Posterior vena cava (tissue), 2 donors: ENCODE results near the gene FRAT1. TPM values are rescaled to one million over a fixed set of nuclear protein-coding genes. Genes with fewer than 3 reads are reported as not detected.

Source experiments
- DNase-seq: peaks from one replicate; pipeline ENCODE4 v3.0.0-alpha.2; 2020; ENCODE audit warnings: low spot score
- intact Hi-C, 2 donors: fragments of 100-400 bp; cut with DNase I; formaldehyde crosslinking; loops; one replicate each; pipeline versions ENCODE4 v1.14.1 to v1.14.2; 2022 to 2023
- total RNA-seq, 2 donors: library from RNA; stranded (reverse); fragmentation: NEBNext Ultra II Directional; extraction: Animal tissue kit (Norgen Biotek cat#: 25700); gene quantifications; one replicate each; pipeline ENCODE4 v1.2.1, GENCODE V29; 2021
- donor health status: DM: yes; HTN: yes; CAD: no.
- donor health status: DM: yes; HTN: yes; CAD: no.

FRAT1 gene
- total RNA-seq, 2 donors from 2014 or later, result 2.1 to 4.2 TPM

DNA sequence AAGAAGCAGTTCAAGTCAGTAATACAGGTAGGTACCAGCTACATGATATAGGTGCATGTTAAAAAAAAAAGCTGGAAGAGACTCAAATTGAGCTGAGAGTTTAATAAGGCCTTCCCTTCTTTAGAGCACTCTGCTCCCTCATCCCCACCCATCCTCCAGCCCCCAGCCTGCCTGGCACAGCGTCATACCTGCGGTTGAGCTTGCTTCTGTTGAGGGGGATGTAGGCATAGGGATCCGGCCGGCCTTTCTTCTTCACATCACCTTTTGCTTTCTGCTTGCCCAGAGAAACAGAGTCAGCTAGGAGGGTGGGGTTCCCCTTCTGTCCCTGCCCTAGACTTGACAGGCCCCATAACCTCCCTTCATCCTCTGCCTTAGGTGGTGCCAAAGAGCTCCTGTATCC is 39.3 kb downstream of the FRAT1 start:
- intact Hi-C loops, result no loop called here
- DNase-seq, result no peak

DNA sequence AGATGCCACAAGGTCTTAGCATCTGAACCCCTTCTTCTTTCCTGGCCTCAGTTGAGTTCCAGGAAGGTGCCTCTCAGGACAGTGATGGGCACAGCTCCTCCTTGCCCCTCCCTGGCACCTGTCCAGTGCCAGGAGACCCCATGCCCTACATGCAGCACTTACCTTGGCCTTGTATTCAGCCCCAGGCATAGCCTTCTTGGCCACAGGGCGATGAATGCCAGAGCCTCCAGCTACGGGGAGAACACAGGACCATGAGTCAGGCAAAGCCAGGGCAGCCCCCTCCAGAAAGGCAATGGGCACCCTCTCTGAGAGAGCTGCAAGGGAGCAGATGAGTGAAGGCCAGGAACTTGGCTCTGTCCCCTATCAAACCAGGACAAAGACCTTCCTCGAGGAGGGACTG is 39.7 kb downstream of the FRAT1 start:
- intact Hi-C loops, result no loop called here
- no peak for DNase-seq

- DNase-seq, result no peak
- intact Hi-C loops, result no loop called here
Observed at GRCh38 chr10:97360705-97361536, 41.9 kb downstream of the FRAT1 start.

DNA sequence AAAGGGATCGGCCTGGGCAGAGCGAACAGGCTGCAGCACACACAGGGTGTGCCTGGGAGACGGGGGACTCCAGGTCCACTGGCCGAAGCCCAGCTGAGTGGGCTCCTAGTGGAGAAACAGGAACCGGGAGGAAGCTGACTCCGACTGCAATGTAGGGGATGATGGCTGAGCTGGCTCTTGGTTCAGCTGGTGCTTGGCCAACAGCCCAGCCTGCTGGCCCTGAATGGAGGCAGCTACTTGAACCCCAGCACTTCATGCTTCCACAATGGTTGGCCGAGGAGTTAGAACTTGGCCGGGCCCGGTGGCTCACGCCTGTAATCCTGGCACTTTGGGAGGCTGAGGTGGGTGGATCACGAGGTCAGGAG is 42.4 kb downstream of the FRAT1 start:
- no peak for DNase-seq
- intact Hi-C loops, result no loop called here

DNA sequence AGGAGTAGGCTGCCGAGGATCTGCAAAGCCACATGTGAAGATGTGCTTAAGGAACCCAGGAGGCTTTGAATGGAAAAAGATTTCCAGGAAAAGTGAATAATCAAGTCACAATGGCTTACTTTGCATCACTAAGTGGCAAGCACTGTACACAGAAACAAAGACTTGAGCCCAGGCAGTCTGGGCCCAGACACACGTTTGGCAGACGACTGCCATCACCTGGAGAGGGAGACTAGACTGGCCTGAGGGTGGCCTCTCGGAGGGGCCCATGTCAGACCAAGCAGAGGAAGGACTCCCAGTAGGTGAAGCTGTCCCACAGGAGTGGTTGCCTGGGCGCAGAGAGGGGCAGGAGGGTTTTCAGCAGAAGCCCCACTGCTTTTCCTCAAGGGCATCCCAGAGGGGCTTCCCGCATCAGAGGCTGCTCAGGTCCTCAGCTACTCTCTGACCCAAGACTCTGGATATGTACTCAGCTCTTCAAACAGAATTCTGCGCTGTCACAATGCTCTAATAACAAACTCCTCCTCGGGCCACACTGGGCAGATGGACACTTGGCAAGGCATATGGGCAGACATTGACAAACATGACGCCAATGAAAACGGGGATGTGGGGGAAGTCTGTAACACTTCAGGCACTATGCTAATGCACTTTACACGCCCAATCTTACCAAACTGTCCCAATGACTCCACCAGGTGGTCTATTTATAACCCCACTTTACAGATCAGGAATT is 43.4 kb downstream of the FRAT1 start:
- intact Hi-C loops, result no loop called here

DNA sequence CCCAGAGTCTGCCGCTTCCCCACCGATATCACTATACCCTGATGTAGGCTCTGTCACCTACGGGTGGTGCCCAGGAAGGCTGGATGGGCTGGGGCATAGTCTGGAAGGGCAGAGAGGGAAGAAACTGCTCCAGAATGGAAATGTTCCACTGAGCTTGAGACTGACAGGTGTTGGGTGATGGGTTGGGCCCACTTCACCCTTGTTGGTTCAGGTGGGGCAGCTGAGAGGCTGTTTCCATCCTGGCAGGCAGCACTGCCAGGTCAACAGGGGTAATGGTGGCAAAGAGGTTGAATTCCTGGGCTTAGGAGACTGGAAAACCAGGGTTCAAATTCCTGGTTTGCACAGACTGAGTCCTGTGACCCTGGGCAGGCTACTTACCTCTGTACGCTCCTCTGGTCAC is 44.0 kb downstream of the FRAT1 start:
- no peak for DNase-seq
- intact Hi-C loops, result no loop called here

More for the DNA sequence above, 43.4 kb downstream of the FRAT1 start:
- no peak for DNase-seq

DNA sequence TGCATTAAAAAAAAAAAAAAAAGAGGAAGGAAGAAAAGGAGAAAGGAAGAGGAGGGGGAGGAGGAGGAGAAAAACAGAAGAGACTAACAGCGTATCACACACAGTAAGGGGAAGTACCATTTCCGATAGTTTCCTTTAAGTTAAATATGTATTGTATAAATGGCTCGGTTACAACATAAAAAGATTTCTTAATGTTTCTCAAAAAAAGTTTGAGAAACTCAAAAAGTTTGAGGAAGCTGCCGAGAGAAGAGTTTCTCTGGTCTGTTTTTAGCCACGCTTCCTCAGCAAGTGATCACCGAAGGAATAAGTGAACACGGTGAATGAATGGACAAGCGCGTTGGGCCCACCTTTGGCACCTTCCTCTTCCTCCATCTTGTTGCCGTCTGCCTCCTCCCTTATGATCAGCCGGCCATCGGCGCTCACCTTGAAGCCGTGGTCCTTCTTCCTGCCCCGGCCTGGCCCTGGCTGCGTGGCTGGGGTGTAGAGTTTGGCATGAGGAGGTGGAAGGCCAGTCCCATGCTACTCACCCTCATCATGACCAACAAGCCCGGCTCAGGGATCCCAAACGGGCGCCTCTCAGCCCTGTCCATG is 46.8 kb downstream of the FRAT1 start:
- intact Hi-C loops, result no loop called here

GRCh38 chr10:97366572-97366971 is 47.5 kb downstream of the FRAT1 start:
- no peak for DNase-seq
- intact Hi-C loops, result no loop called here

More for the DNA sequence above, 46.8 kb downstream of the FRAT1 start:
- no peak for DNase-seq

DNA sequence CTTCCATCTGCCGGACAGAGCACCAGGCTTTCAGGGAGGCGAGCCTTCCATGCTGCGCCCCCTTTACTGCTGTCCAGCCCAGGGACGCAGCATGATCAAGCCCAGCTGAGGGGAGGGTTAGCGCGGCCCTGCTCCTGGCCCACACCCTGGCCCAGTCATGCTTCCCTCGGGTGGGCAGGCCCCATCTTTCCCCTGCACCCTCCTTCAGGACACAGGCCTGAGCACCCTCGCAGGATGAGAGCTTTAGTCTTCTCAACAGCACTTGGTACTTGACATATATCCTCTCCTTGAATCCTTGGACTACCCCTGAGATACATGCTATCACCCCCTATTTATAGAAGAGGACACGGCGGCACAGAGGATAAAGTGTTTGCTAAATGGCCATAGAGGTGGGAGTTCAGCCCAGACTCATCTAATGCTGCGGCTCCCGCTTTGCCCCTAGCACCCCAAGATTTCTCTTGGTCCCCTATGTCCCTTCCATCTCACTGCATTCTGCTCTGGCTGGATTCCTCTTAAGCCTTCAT is 48.1 kb downstream of the FRAT1 start:
- DNase-seq, result no peak
- intact Hi-C loops, result no loop called here

Other genes starting within 250 kb of the FRAT1 start
- gene SLIT1, start 133.3 kb upstream of the FRAT1 start, total RNA-seq, result under 1 TPM; 0.23 to 0.33 TPM
- gene ARHGAP19, start 26.6 kb upstream of the FRAT1 start, total RNA-seq, result 1 to 10 TPM; 6.8 to 7.6 TPM
- 1 to 10 TPM; 4.3 to 6.8 TPM for gene FRAT2, start 15.5 kb downstream of the FRAT1 start, total RNA-seq
- 10 to 100 TPM; 16.7 to 25.9 TPM for gene RRP12, start 82.1 kb downstream of the FRAT1 start, total RNA-seq
- 100 to 1,000 TPM; 153 to 171 TPM for gene PGAM1, start 106.9 kb downstream of the FRAT1 start, total RNA-seq
- 10 to 100 TPM; 22.3 to 28.6 TPM for gene EXOSC1, start 126.7 kb downstream of the FRAT1 start, total RNA-seq
- gene ZDHHC16, start 126.9 kb downstream of the FRAT1 start, total RNA-seq, result 10 to 100 TPM; 21.5 to 24.8 TPM
- 10 to 100 TPM; 29.5 to 32.1 TPM for gene MMS19, start 179.2 kb downstream of the FRAT1 start, total RNA-seq
- gene UBTD1, start 179.7 kb downstream of the FRAT1 start, total RNA-seq, result 10 to 100 TPM; 15.6 to 16.5 TPM